ENCODE data around the gene TANC1. TPM values are rescaled to one million over a fixed set of nuclear protein-coding genes. Genes with fewer than 3 reads are reported as not detected.

Gene TANC1
- total RNA-seq, 1 experiment from 2014 or later: 26.5 TPM

DNA sequence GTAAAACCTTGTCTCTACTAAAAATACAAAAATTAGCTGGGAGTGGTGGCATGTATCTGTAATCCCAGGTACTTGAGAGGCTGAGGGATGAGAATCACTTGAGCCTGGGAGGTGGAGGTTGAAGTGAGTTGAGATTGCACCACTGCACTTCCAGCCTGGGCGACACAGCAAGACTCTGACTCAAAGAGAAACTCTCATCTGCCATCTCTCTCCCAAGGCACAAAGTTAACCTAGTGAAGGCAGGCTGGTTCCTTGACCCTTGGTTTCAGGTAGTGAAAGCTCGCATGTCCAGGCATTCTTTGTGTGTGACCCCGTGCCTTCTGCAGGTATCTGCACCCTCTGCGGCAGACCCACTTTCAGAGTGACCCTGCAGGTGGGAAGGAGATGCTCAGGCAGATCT lies 218.0 kb downstream of the TANC1 start:
- H3K27me3 ChIP-seq (replicated peaks): no peaks in the 10 kb centered on the region
- H3K9me3 ChIP-seq (replicated peaks): no peaks in the 10 kb centered on the region
- H3K36me3 ChIP-seq: peaks cover 55% of the 10 kb centered on the region
- no peak overlapping the region for H3K4me3 ChIP-seq
- DNase-seq (ENCODE audit: low read depth in 1 of 2, low spot score in 2 of 2): no peak
- H3K4me1 ChIP-seq (replicated peaks): peaks cover 33% of the 10 kb centered on the region
- no peak overlapping the region for H3K27ac ChIP-seq

- peak in 1 of 2 experiments; percentile 31 for DNase-seq (ENCODE audit: low read depth in 1 of 2, low spot score in 2 of 2)
- Histone ChIP-seq H3K27ac (no peak overlapping the region), H3K4me3 (no peak overlapping the region)
Observed at GRCh38 chr2:159187106-159187505, 218.7 kb downstream of the TANC1 start.

DNA sequence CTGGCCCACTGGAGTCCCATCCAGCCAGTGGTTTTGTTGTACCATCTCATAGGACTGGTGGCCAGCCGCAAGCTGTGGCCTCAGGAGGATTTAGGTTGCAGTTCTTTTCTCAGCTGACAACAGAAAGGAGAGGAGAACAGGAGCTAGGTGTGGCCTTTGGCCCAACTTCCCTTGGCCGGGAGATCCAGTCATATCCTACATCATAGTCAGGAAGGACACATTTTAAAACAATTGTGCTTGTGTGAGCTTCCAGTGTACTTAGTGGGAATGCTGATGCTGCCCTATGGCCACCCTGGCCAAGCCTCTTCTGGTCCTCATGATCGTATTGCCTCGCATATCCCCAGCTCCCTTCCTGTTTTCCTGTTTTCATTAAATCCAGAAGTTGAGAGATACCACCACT lies 220.0 kb downstream of the TANC1 start:
- H3K27me3 ChIP-seq (replicated peaks): no peaks in the 10 kb centered on the region
- peaks cover 53% of the 10 kb centered on the region for H3K36me3 ChIP-seq
- no peak overlapping the region for H3K27ac ChIP-seq
- DNase-seq (ENCODE audit: low read depth in 1 of 2, low spot score in 2 of 2): no peak
- peaks cover 33% of the 10 kb centered on the region for H3K4me1 ChIP-seq (replicated peaks)
- no peaks in the 10 kb centered on the region for H3K9me3 ChIP-seq (replicated peaks)
- H3K4me3 ChIP-seq: no peak overlapping the region

More at GRCh38 chr2:159187106-159187505, 218.7 kb downstream of the TANC1 start:
- Histone ChIP-seq H3K9me3 (replicated peaks) (no peaks in the 10 kb centered on the region), H3K27me3 (replicated peaks) (no peaks in the 10 kb centered on the region), H3K4me1 (replicated peaks) (peaks cover 33% of the 10 kb centered on the region), H3K36me3 (peaks cover 55% of the 10 kb centered on the region)

DNA sequence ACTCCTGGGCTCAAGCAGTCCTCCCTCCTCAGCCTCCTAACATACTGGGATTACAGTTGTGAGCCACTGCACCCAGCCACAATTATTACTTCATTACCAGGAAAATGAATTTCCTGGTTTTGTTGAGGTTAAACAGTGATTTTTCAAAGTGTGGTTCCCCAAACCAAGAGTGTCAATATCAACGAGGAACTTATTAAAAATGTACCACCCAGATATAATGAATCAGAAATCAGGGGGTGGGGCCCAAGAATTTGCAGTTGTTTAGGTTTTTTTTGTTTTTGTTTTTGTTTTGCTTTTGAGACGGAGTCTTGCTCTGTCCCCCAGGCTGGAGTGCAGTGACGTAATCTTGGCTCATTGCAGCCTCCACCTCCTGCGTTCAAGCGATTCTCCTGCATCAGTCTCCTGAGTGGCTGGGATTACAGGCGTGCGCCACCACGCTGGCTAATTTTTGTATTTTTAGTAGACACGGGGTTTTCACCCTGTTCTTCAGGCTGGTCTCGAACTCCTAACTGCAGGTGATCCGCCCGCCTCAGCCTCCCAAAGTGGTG lies 224.0 kb downstream of the TANC1 start:
- H3K4me3 ChIP-seq: no peak overlapping the region
- no peak for DNase-seq (ENCODE audit: low read depth in 1 of 2, low spot score in 2 of 2)
- H3K27me3 ChIP-seq (replicated peaks): no peaks in the 10 kb centered on the region
- H3K9me3 ChIP-seq (replicated peaks): no peaks in the 10 kb centered on the region
- H3K27ac ChIP-seq: no peak overlapping the region
- H3K36me3 ChIP-seq: peaks cover 67% of the 10 kb centered on the region
- H3K4me1 ChIP-seq (replicated peaks): peaks cover under 1% of the 10 kb centered on the region

DNA sequence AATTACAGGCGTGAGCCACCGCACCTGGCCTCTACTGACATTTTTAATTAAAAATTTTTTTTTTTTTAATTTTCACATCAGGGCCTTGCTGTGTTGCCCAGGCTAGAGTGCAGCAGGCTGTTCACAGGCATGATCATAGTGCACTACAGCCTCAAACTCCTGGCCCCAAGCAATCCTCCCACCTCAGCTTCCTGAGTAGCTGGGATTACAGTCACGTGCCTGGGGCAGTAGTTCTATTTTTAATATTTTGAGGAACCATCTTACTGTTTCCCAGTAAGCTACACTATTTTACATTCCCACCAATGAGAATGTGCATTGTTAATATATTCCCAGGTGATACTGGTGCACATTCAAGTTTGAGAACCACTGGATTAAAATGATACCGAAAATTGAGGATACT lies 225.4 kb downstream of the TANC1 start:
- Histone ChIP-seq H3K4me1 (replicated peaks) (no peaks in the 10 kb centered on the region), H3K27ac (no peak overlapping the region), H3K36me3 (peaks cover 68% of the 10 kb centered on the region), H3K4me3 (no peak overlapping the region), H3K27me3 (replicated peaks) (no peaks in the 10 kb centered on the region), H3K9me3 (replicated peaks) (no peaks in the 10 kb centered on the region)
- DNase-seq (ENCODE audit: low read depth in 1 of 2, low spot score in 2 of 2): no peak

DNA sequence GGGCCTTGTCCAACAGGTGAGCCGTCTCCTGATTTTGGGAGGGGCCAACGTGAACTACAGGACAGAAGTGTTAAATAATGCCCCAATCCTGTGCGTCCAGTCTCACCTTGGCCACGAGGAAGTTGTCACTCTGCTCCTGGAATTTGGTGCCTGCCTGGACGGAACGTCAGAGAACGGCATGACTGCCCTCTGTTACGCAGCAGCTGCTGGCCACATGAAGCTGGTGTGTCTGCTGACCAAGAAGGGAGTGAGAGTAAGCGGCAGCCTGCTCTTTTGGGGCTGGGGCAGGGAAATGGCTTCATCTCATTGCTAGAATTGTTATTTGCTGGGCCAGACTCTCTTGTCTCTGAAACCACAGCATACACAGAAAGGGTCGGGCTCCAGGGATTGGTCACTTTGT lies 225.8 kb downstream of the TANC1 start:
- H3K36me3 ChIP-seq: peaks cover 65% of the 10 kb centered on the region
- DNase-seq (ENCODE audit: low read depth in 1 of 2, low spot score in 2 of 2): no peak
- no peaks in the 10 kb centered on the region for H3K9me3 ChIP-seq (replicated peaks)
- H3K4me3 ChIP-seq: no peak overlapping the region
- no peak overlapping the region for H3K27ac ChIP-seq
- no peaks in the 10 kb centered on the region for H3K27me3 ChIP-seq (replicated peaks)
- H3K4me1 ChIP-seq (replicated peaks): no peaks in the 10 kb centered on the region

DNA sequence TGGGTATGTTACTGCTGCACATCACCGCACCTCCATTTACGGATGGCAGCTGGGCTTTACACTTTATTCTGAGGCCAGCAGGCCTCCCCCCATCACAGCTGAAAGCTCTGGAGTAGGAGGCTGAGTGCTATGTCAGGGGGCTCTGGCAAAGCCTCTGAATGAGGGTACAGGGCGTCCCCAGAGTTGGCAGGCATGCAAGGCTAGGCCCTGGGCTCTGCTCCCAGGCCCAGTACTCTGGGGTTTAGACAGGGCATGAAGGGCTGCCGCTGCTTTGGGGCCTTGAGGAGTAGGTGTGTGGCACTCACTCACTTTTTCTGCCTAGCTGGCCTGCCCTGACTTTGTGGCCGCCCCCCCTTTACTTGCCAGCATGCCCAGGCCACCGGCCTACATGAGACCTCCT lies 227.3 kb downstream of the TANC1 start:
- no peak overlapping the region for H3K4me3 ChIP-seq
- H3K4me1 ChIP-seq (replicated peaks): peaks cover 3% of the 10 kb centered on the region
- no peak for DNase-seq (ENCODE audit: low read depth in 1 of 2, low spot score in 2 of 2)
- no peak overlapping the region for H3K27ac ChIP-seq
- H3K27me3 ChIP-seq (replicated peaks): no peaks in the 10 kb centered on the region
- no peaks in the 10 kb centered on the region for H3K9me3 ChIP-seq (replicated peaks)
- H3K36me3 ChIP-seq: peaks cover 69% of the 10 kb centered on the region

GRCh38 chr2:159196393-159196925 lies 228.0 kb downstream of the TANC1 start:
- no peak for DNase-seq (ENCODE audit: low read depth in 1 of 2, low spot score in 2 of 2)
- H3K27me3 ChIP-seq (replicated peaks): no peaks in the 10 kb centered on the region
- no peak overlapping the region for H3K4me3 ChIP-seq
- peaks cover 11% of the 10 kb centered on the region for H3K4me1 ChIP-seq (replicated peaks)
- peaks cover 75% of the 10 kb centered on the region for H3K36me3 ChIP-seq
- no peak overlapping the region for H3K27ac ChIP-seq
- H3K9me3 ChIP-seq (replicated peaks): no peaks in the 10 kb centered on the region

DNA sequence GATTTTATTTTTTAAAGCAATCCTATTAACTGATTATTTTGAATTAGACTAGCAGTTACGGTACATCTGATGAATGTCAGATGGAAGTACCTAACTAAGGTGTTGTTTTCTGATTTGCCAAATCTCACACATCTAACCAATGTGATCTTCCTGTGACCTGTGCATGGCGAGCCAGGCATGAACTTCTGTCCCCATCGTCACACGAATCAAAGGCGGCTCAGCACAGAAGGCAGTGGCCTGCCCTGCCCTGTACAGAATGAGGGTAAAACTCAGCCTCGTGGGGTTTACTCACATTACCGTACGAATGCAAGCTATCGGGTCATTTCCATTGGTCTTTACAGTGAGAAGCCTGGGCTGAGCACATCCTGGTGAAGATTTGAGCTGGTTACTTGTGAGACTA lies 230.8 kb downstream of the TANC1 start:
- H3K27ac ChIP-seq: no peak overlapping the region
- no peak for DNase-seq (ENCODE audit: low read depth in 1 of 2, low spot score in 2 of 2)

DNA sequence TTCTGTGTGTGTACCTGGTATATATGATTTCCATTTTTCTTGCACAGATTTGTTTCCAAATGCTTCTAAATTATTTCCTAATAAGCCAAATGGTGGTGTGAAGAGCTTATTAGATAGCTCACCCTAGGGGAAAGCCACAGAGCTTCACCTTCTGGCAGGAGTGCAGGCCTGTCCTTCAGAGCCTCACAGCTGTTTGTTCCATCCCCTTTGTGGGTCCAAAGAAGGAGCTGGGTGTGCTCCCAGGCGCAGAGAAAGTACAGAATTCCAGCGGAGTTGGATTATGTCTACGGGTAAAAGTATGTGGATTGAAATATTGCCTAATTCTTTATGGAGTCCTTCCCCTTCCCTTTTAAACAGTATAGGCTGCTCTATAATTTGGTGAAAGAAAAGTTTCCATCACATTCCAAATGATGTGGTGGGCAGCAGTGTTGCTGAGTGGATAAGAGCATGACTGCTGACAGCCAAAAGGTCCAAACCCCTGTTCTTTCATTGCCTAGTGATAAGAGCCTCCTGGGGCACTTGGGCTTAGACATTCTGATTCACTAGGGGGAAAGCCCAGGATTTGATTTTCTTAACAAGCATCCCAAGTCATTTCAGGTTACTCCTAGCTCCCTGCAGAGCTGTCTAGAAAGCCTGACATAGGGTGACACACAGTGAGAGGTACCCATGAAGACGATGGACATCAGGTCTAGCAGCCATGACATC lies 231.5 kb downstream of the TANC1 start:
- Histone ChIP-seq H3K27me3 (replicated peaks) (no peaks in the 10 kb centered on the region), H3K9me3 (replicated peaks) (no peaks in the 10 kb centered on the region), H3K4me3 (no peak overlapping the region), H3K27ac (no peak overlapping the region), H3K36me3 (peaks cover 58% of the 10 kb centered on the region), H3K4me1 (replicated peaks) (peaks cover 34% of the 10 kb centered on the region)
- DNase-seq (ENCODE audit: low read depth in 1 of 2, low spot score in 2 of 2): no peak

More for the DNA sequence above, 230.8 kb downstream of the TANC1 start:
- H3K4me1 ChIP-seq (replicated peaks): peaks cover 34% of the 10 kb centered on the region
- no peak overlapping the region for H3K4me3 ChIP-seq
- peaks cover 64% of the 10 kb centered on the region for H3K36me3 ChIP-seq
- H3K27me3 ChIP-seq (replicated peaks): no peaks in the 10 kb centered on the region
- no peaks in the 10 kb centered on the region for H3K9me3 ChIP-seq (replicated peaks)

DNA sequence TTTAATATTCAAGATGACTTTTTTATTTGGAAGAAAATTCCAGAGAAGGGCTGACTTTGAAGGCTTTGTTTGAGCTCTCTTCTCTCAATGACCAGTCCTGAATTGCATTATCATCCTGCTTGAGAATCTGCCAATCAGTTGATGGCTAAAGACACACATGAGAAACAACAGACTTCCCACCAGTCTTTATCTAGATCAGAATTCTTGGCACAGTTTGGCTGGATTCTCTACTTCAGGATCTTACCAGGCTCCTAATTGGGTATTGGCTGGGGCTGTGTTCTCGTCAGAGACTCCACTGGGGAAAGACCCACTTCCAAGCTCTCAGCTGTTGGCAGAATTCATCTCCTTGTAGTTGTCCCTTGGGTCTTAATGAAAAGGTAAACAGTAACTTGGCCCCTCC lies 232.1 kb downstream of the TANC1 start:
- Histone ChIP-seq H3K36me3 (peaks cover 57% of the 10 kb centered on the region), H3K27me3 (replicated peaks) (no peaks in the 10 kb centered on the region), H3K4me1 (replicated peaks) (peaks cover 34% of the 10 kb centered on the region), H3K27ac (no peak overlapping the region), H3K4me3 (no peak overlapping the region), H3K9me3 (replicated peaks) (no peaks in the 10 kb centered on the region)
- DNase-seq (ENCODE audit: low read depth in 1 of 2, low spot score in 2 of 2): no peak

DNA sequence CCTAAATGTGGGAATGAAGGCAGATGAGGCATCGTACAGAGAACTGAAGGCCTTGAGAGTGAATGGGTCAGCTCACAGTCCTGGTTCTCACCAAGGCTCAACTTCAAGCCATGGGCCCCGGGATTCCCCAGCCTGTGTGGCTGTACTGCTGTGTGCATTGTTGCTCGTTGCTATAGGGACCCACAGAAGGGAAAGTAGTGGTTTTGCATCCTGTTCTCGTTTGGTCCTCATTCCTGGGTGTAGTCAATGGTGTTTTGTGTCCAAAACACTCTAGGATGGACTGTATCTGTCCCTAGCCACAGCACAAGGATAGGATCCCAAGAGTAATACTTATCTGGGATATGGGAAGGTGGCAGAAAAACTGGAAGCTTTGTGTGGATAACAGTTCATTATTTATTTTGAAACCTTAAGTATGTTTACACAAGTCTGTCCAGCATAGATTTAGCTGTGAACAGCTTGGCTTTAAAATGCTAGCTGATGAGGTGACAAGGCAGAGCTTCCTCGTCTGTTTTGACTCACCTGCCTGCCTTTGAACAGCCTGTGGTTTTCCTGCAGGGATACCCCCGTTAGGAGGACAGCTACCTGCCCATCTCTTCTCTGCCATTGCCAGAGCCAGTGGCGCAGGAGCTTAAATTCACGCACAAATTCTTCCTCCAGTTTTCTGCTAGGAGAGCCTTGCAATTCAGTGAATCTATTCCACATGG lies 233.1 kb downstream of the TANC1 start:
- Histone ChIP-seq H3K27ac (peak overlapping the region; percentile 62), H3K4me1 (replicated peaks) (peaks cover 34% of the 10 kb centered on the region), H3K4me3 (no peak overlapping the region), H3K36me3 (peaks cover 49% of the 10 kb centered on the region), H3K27me3 (replicated peaks) (no peaks in the 10 kb centered on the region), H3K9me3 (replicated peaks) (no peaks in the 10 kb centered on the region)
- peak; percentile 52 to 56 for DNase-seq (ENCODE audit: low read depth in 1 of 2, low spot score in 2 of 2)

DNA sequence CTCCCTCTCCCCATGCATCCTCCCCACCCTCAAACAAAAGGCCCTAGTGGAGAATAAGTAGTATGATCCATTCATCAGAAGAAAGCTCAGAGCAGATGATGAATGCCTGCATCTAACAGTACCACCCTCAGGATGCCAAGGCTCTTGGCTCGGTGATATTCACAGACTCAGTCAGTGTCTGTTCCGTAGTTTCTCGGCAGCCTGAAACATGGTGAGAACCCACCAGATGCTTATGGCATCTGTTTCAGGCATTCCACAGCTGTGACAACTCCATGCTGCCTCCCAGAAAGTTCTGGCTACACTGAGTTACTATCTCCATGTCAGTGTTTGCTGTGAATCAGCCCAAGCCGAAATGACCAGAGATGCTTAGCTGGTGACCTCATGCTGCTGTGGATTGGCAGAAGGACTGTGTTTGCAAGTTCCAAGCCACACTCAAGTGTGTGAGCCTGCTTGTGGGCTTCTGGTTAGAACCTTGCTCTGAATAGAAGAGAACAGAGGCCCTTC lies 234.2 kb downstream of the TANC1 start:
- no peaks in the 10 kb centered on the region for H3K27me3 ChIP-seq (replicated peaks)
- peak overlapping the region; percentile 62 for H3K27ac ChIP-seq
- peaks cover 42% of the 10 kb centered on the region for H3K36me3 ChIP-seq
- DNase-seq (ENCODE audit: low read depth in 1 of 2, low spot score in 2 of 2): peak; percentile 91 to 93
- peaks cover 37% of the 10 kb centered on the region for H3K4me1 ChIP-seq (replicated peaks)
- no peak overlapping the region for H3K4me3 ChIP-seq
- no peaks in the 10 kb centered on the region for H3K9me3 ChIP-seq (replicated peaks)

Data from SJSA1 (cell line).